Breast epithelium (tissue), 4 donors: ENCODE results near the gene CD200R1L. TPM values are rescaled to one million over a fixed set of nuclear protein-coding genes. Genes with fewer than 3 reads are reported as not detected.

Source experiments
- DNase-seq, 2 donors: peaks; one replicate each; pipeline ENCODE4 v3.0.0-alpha.2; 2019; ENCODE audit warnings: low spot score in 2 of 2
- H3K27ac ChIP-seq, 2 donors: fragments of 200-600 bp; sonication (generic) in 1 of 2; one replicate each; pipeline ENCODE4 v1.5.1; 2016 to 2019; ENCODE audit warnings: mild to moderate bottlenecking in 1 of 2
- H3K27me3 ChIP-seq, 2 donors: fragments of 200-600 bp; sonication (generic) in 1 of 2; one replicate each; pipeline versions ENCODE4 v1.5.1 to v1.6.0; 2017 to 2019; ENCODE audit warnings: control low read depth in 1 of 2, mild to moderate bottlenecking in 1 of 2
- H3K36me3 ChIP-seq: fragments of 200-600 bp; one replicate; pipeline ENCODE4 v1.5.1; 2019
- H3K4me1 ChIP-seq, 2 donors: fragments of 200-600 bp; sonication (generic); one replicate each; pipeline ENCODE4 v1.5.1; 2016 to 2019; ENCODE audit warnings: control low read depth in 1 of 2
- H3K4me3 ChIP-seq, 3 donors: fragments of 200-600 bp; sonication (generic); 1 replicate in 2 of 3; 2 replicates in 1 of 3; pipeline ENCODE4 v1.5.1; 2016 to 2019; ENCODE audit warnings: mild to moderate bottlenecking in 3 of 3, moderate library complexity in 2 of 3
- H3K9me3 ChIP-seq, 2 donors: fragments of 200-600 bp; sonication (generic) in 1 of 2; one replicate each; pipeline ENCODE4 v1.5.1; 2016 to 2019; ENCODE audit warnings: control low read depth in 1 of 2
- CTCF ChIP-seq, 3 donors: fragments of 450-650 bp; IDR thresholded peaks; one replicate each; pipeline ENCODE4 v1.5.1; 2016 to 2017; ENCODE audit warnings: antibody characterized with exemption in 3 of 3, mild to moderate bottlenecking in 3 of 3, moderate library complexity in 3 of 3
- POLR2A ChIP-seq: fragments of 450-650 bp; IDR thresholded peaks from one replicate; pipeline ENCODE4 v1.6.1; 2016; ENCODE audit warnings: antibody characterized with exemption, mild to moderate bottlenecking, moderate library complexity
- POLR2AphosphoS5 ChIP-seq, 3 donors: sonication (generic); formaldehyde crosslinking; IDR thresholded peaks; one replicate each; pipeline ENCODE4 v1.6.1; 2017; ENCODE audit warnings: antibody characterized with exemption in 3 of 3
- intact Hi-C: fragments of 100-400 bp; cut with DNase I; formaldehyde crosslinking; loops from one replicate; pipeline ENCODE4 v1.15.1; 2023; ENCODE audit warnings: low total_unique reads
- total RNA-seq, 3 donors: library from RNA; depleted of rRNA; stranded (reverse); fragments of >200 nt; gene quantifications; one replicate each; pipeline ENCODE4 v1.1.0, GENCODE V29; 2016

CD200R1L gene
- total RNA-seq, 3 donors from 2014 or later, result not detected

- peaks cover 11 to 13% of the 10 kb centered on the region in 2 donors for H3K9me3 ChIP-seq
- intact Hi-C loops, result no loop called here
Measured at GRCh38 chr3:112865757-112866156, 19.1 kb upstream of the CD200R1L start.

GRCh38 chr3:112860898-112861297 is 14.2 kb upstream of the CD200R1L start:
- Histone ChIP-seq H3K27me3 (no peaks in the 10 kb centered on the region), H3K27ac (no peak overlapping the region), H3K9me3 (peaks cover 0 to 16% of the 10 kb centered on the region in 2 donors), H3K4me1 (no peaks in the 10 kb centered on the region), H3K36me3 (no peaks in the 10 kb centered on the region), H3K4me3 (no peak overlapping the region)
- DNase-seq, result no peak
- intact Hi-C loops, result no loop called here
- no peak for TF ChIP-seq POLR2A
- TF ChIP-seq POLR2AphosphoS5 (IDR thresholded peaks at IDR 0.05), result no peak
- TF ChIP-seq CTCF (IDR thresholded peaks at IDR 0.05), result no peak

More at GRCh38 chr3:112865757-112866156, 19.1 kb upstream of the CD200R1L start:
- TF ChIP-seq CTCF (IDR thresholded peaks at IDR 0.05), result no peak
- TF ChIP-seq POLR2A, result no peak
- TF ChIP-seq POLR2AphosphoS5 (IDR thresholded peaks at IDR 0.05), result no peak
- DNase-seq, result no peak
- no peak overlapping the region for H3K4me3 ChIP-seq
- H3K27ac ChIP-seq, result no peak overlapping the region
- H3K4me1 ChIP-seq, result no peaks in the 10 kb centered on the region
- H3K27me3 ChIP-seq, result no peaks in the 10 kb centered on the region
- no peaks in the 10 kb centered on the region for H3K36me3 ChIP-seq

GRCh38 chr3:112858410-112859069 is 11.9 kb upstream of the CD200R1L start:
- Histone ChIP-seq H3K4me3 (no peak overlapping the region), H3K4me1 (no peaks in the 10 kb centered on the region), H3K27me3 (no peaks in the 10 kb centered on the region), H3K9me3 (peaks cover 0 to 16% of the 10 kb centered on the region in 2 donors), H3K27ac (no peak overlapping the region), H3K36me3 (no peaks in the 10 kb centered on the region)
- TF ChIP-seq POLR2A (no peak), POLR2AphosphoS5 (IDR thresholded peaks at IDR 0.05) (no peak), CTCF (IDR thresholded peaks at IDR 0.05) (no peak)
- intact Hi-C loops, result no loop called here
- DNase-seq, result no peak

- TF ChIP-seq POLR2A (no peak), POLR2AphosphoS5 (IDR thresholded peaks at IDR 0.05) (no peak), CTCF (IDR thresholded peaks at IDR 0.05) (no peak)
Measured at GRCh38 chr3:112857526-112857925, 10.9 kb upstream of the CD200R1L start.

GRCh38 chr3:112856537-112856936 is 9.9 kb upstream of the CD200R1L start:
- no peak for DNase-seq
- H3K4me3 ChIP-seq, result no peak overlapping the region
- H3K27ac ChIP-seq, result no peak overlapping the region
- no peaks in the 10 kb centered on the region for H3K4me1 ChIP-seq
- no peaks in the 10 kb centered on the region for H3K27me3 ChIP-seq
- H3K9me3 ChIP-seq, result peaks cover 0 to 30% of the 10 kb centered on the region in 2 donors
- intact Hi-C loops, result no loop called here
- H3K36me3 ChIP-seq, result no peaks in the 10 kb centered on the region
- TF ChIP-seq POLR2A (no peak), CTCF (IDR thresholded peaks at IDR 0.05) (no peak), POLR2AphosphoS5 (IDR thresholded peaks at IDR 0.05) (no peak)

More at GRCh38 chr3:112857526-112857925, 10.9 kb upstream of the CD200R1L start:
- H3K9me3 ChIP-seq, result peaks cover 0 to 22% of the 10 kb centered on the region in 2 donors
- no peaks in the 10 kb centered on the region for H3K27me3 ChIP-seq
- no peak overlapping the region for H3K27ac ChIP-seq
- no peaks in the 10 kb centered on the region for H3K36me3 ChIP-seq
- no peaks in the 10 kb centered on the region for H3K4me1 ChIP-seq
- no peak overlapping the region for H3K4me3 ChIP-seq
- intact Hi-C loops, result no loop called here
- no peak for DNase-seq
